ENCODE results near the gene BTRC.
"Not testable (repeated sequence)": the region's sequence is repeated elsewhere in the genome, so short reads cannot be mapped to it uniquely, and the experiment has no call there.

BTRC gene

GRCh38 chr10:101327454-101327853 lies 26.5 kb upstream of the BTRC start:
- not testable (repeated sequence) for H3K4me3 ChIP-seq (ENCODE audit: low read depth, low read length); H3K9me3 ChIP-seq (ENCODE audit: control insufficient read depth, insufficient read depth, low read length); H3K36me3 ChIP-seq (ENCODE audit: control insufficient read depth, insufficient read depth, low read length); H3K9ac ChIP-seq (ENCODE audit: low read depth, low read length); H3K4me1 ChIP-seq (ENCODE audit: control insufficient read depth, insufficient read depth, low read length); H3K27me3 ChIP-seq (ENCODE audit: control insufficient read depth, insufficient read depth, low read length)

GRCh38 chr10:101329341-101330032 lies 24.5 kb upstream of the BTRC start:
- no peak overlapping the region for H3K9ac ChIP-seq (ENCODE audit: low read depth, low read length)
- H3K27me3 ChIP-seq (ENCODE audit: control insufficient read depth, insufficient read depth, low read length), result no peaks in the 10 kb centered on the region
- H3K4me1 ChIP-seq (ENCODE audit: control insufficient read depth, insufficient read depth, low read length), result peaks cover 5% of the 10 kb centered on the region
- H3K4me3 ChIP-seq (ENCODE audit: low read depth, low read length), result no peak overlapping the region
- no peaks in the 10 kb centered on the region for H3K9me3 ChIP-seq (ENCODE audit: control insufficient read depth, insufficient read depth, low read length)
- no peaks in the 10 kb centered on the region for H3K36me3 ChIP-seq (ENCODE audit: control insufficient read depth, insufficient read depth, low read length)

- H3K27me3 ChIP-seq (ENCODE audit: control insufficient read depth, insufficient read depth, low read length), result no peaks in the 10 kb centered on the region
- no peaks in the 10 kb centered on the region for H3K36me3 ChIP-seq (ENCODE audit: control insufficient read depth, insufficient read depth, low read length)
- H3K4me3 ChIP-seq (ENCODE audit: low read depth, low read length), result no peak overlapping the region
- H3K9me3 ChIP-seq (ENCODE audit: control insufficient read depth, insufficient read depth, low read length), result no peaks in the 10 kb centered on the region
- peaks cover 5% of the 10 kb centered on the region for H3K4me1 ChIP-seq (ENCODE audit: control insufficient read depth, insufficient read depth, low read length)
- H3K9ac ChIP-seq (ENCODE audit: low read depth, low read length), result no peak overlapping the region
Observed at GRCh38 chr10:101330231-101330630, 23.7 kb upstream of the BTRC start.

- Histone ChIP-seq H3K27me3 (ENCODE audit: control insufficient read depth, insufficient read depth, low read length) (no peaks in the 10 kb centered on the region), H3K9me3 (ENCODE audit: control insufficient read depth, insufficient read depth, low read length) (no peaks in the 10 kb centered on the region), H3K9ac (ENCODE audit: low read depth, low read length) (no peak overlapping the region), H3K4me3 (ENCODE audit: low read depth, low read length) (no peak overlapping the region), H3K4me1 (ENCODE audit: control insufficient read depth, insufficient read depth, low read length) (peaks cover 5% of the 10 kb centered on the region), H3K36me3 (ENCODE audit: control insufficient read depth, insufficient read depth, low read length) (no peaks in the 10 kb centered on the region)
Observed at GRCh38 chr10:101330631-101331225, 23.2 kb upstream of the BTRC start.

- H3K9ac ChIP-seq (ENCODE audit: low read depth, low read length), result no peak overlapping the region
Observed at GRCh38 chr10:101331956-101332355, 22.0 kb upstream of the BTRC start.

GRCh38 chr10:101334259-101334658 lies 19.7 kb upstream of the BTRC start:
- not testable (repeated sequence) for H3K4me1 ChIP-seq (ENCODE audit: control insufficient read depth, insufficient read depth, low read length); H3K9ac ChIP-seq (ENCODE audit: low read depth, low read length); H3K9me3 ChIP-seq (ENCODE audit: control insufficient read depth, insufficient read depth, low read length); H3K4me3 ChIP-seq (ENCODE audit: low read depth, low read length); H3K36me3 ChIP-seq (ENCODE audit: control insufficient read depth, insufficient read depth, low read length); H3K27me3 ChIP-seq (ENCODE audit: control insufficient read depth, insufficient read depth, low read length)

More at GRCh38 chr10:101331956-101332355, 22.0 kb upstream of the BTRC start:
- H3K4me3 ChIP-seq (ENCODE audit: low read depth, low read length), result no peak overlapping the region
- H3K27me3 ChIP-seq (ENCODE audit: control insufficient read depth, insufficient read depth, low read length), result no peaks in the 10 kb centered on the region
- H3K36me3 ChIP-seq (ENCODE audit: control insufficient read depth, insufficient read depth, low read length), result no peaks in the 10 kb centered on the region
- no peaks in the 10 kb centered on the region for H3K9me3 ChIP-seq (ENCODE audit: control insufficient read depth, insufficient read depth, low read length)
- H3K4me1 ChIP-seq (ENCODE audit: control insufficient read depth, insufficient read depth, low read length), result peaks cover 5% of the 10 kb centered on the region

- no peaks in the 10 kb centered on the region for H3K4me1 ChIP-seq (ENCODE audit: control insufficient read depth, insufficient read depth, low read length)
- no peaks in the 10 kb centered on the region for H3K36me3 ChIP-seq (ENCODE audit: control insufficient read depth, insufficient read depth, low read length)
- H3K9ac ChIP-seq (ENCODE audit: low read depth, low read length), result no peak overlapping the region
- H3K27me3 ChIP-seq (ENCODE audit: control insufficient read depth, insufficient read depth, low read length), result no peaks in the 10 kb centered on the region
- H3K4me3 ChIP-seq (ENCODE audit: low read depth, low read length), result no peak overlapping the region
- no peaks in the 10 kb centered on the region for H3K9me3 ChIP-seq (ENCODE audit: control insufficient read depth, insufficient read depth, low read length)
Observed at GRCh38 chr10:101336382-101336781, 17.6 kb upstream of the BTRC start.

GRCh38 chr10:101337836-101338235 lies 16.1 kb upstream of the BTRC start:
- Histone ChIP-seq H3K9ac (ENCODE audit: low read depth, low read length) (no peak overlapping the region), H3K4me1 (ENCODE audit: control insufficient read depth, insufficient read depth, low read length) (no peaks in the 10 kb centered on the region), H3K36me3 (ENCODE audit: control insufficient read depth, insufficient read depth, low read length) (no peaks in the 10 kb centered on the region), H3K9me3 (ENCODE audit: control insufficient read depth, insufficient read depth, low read length) (no peaks in the 10 kb centered on the region), H3K27me3 (ENCODE audit: control insufficient read depth, insufficient read depth, low read length) (no peaks in the 10 kb centered on the region), H3K4me3 (ENCODE audit: low read depth, low read length) (no peak overlapping the region)

- H3K9ac ChIP-seq (ENCODE audit: low read depth, low read length), result no peak overlapping the region
- no peaks in the 10 kb centered on the region for H3K36me3 ChIP-seq (ENCODE audit: control insufficient read depth, insufficient read depth, low read length)
- no peaks in the 10 kb centered on the region for H3K9me3 ChIP-seq (ENCODE audit: control insufficient read depth, insufficient read depth, low read length)
- H3K4me1 ChIP-seq (ENCODE audit: control insufficient read depth, insufficient read depth, low read length), result no peaks in the 10 kb centered on the region
- H3K27me3 ChIP-seq (ENCODE audit: control insufficient read depth, insufficient read depth, low read length), result no peaks in the 10 kb centered on the region
- H3K4me3 ChIP-seq (ENCODE audit: low read depth, low read length), result no peak overlapping the region
Observed at GRCh38 chr10:101341438-101341837, 12.5 kb upstream of the BTRC start.

- Histone ChIP-seq H3K4me1 (ENCODE audit: control insufficient read depth, insufficient read depth, low read length) (no peaks in the 10 kb centered on the region), H3K36me3 (ENCODE audit: control insufficient read depth, insufficient read depth, low read length) (no peaks in the 10 kb centered on the region), H3K9me3 (ENCODE audit: control insufficient read depth, insufficient read depth, low read length) (no peaks in the 10 kb centered on the region), H3K4me3 (ENCODE audit: low read depth, low read length) (no peak overlapping the region), H3K27me3 (ENCODE audit: control insufficient read depth, insufficient read depth, low read length) (no peaks in the 10 kb centered on the region), H3K9ac (ENCODE audit: low read depth, low read length) (no peak overlapping the region)
Observed at GRCh38 chr10:101346177-101346576, 7.8 kb upstream of the BTRC start.

GRCh38 chr10:101351017-101351416 lies 2.9 kb upstream of the BTRC start:
- Histone ChIP-seq H3K4me3 (ENCODE audit: low read depth, low read length) (no peak overlapping the region), H3K36me3 (ENCODE audit: control insufficient read depth, insufficient read depth, low read length) (no peaks in the 10 kb centered on the region), H3K9ac (ENCODE audit: low read depth, low read length) (no peak overlapping the region), H3K9me3 (ENCODE audit: control insufficient read depth, insufficient read depth, low read length) (no peaks in the 10 kb centered on the region), H3K4me1 (ENCODE audit: control insufficient read depth, insufficient read depth, low read length) (peaks cover 3% of the 10 kb centered on the region), H3K27me3 (ENCODE audit: control insufficient read depth, insufficient read depth, low read length) (no peaks in the 10 kb centered on the region)

- no peaks in the 10 kb centered on the region for H3K9me3 ChIP-seq (ENCODE audit: control insufficient read depth, insufficient read depth, low read length)
- H3K27me3 ChIP-seq (ENCODE audit: control insufficient read depth, insufficient read depth, low read length), result no peaks in the 10 kb centered on the region
- peaks cover 3% of the 10 kb centered on the region for H3K4me1 ChIP-seq (ENCODE audit: control insufficient read depth, insufficient read depth, low read length)
- no peak overlapping the region for H3K4me3 ChIP-seq (ENCODE audit: low read depth, low read length)
- no peak overlapping the region for H3K9ac ChIP-seq (ENCODE audit: low read depth, low read length)
- H3K36me3 ChIP-seq (ENCODE audit: control insufficient read depth, insufficient read depth, low read length), result no peaks in the 10 kb centered on the region
Observed at GRCh38 chr10:101351477-101351876, 2.5 kb upstream of the BTRC start.

Measured in iPS-15b (cell line).